ENCODE data around the gene HTR2C. TPM values are rescaled to one million over a fixed set of nuclear protein-coding genes. Genes with fewer than 3 reads are reported as not detected.

The HTR2C gene
- total RNA-seq (under 1 TPM; 0.12 to 0.31 TPM), polyA plus RNA-seq (ENCODE audit: insufficient read depth, low read depth, low replicate concordance) (0.08 TPM)
- long read RNA-seq, donor 1: 0 reads
- long read RNA-seq, donor 2: 0 reads

DNA sequence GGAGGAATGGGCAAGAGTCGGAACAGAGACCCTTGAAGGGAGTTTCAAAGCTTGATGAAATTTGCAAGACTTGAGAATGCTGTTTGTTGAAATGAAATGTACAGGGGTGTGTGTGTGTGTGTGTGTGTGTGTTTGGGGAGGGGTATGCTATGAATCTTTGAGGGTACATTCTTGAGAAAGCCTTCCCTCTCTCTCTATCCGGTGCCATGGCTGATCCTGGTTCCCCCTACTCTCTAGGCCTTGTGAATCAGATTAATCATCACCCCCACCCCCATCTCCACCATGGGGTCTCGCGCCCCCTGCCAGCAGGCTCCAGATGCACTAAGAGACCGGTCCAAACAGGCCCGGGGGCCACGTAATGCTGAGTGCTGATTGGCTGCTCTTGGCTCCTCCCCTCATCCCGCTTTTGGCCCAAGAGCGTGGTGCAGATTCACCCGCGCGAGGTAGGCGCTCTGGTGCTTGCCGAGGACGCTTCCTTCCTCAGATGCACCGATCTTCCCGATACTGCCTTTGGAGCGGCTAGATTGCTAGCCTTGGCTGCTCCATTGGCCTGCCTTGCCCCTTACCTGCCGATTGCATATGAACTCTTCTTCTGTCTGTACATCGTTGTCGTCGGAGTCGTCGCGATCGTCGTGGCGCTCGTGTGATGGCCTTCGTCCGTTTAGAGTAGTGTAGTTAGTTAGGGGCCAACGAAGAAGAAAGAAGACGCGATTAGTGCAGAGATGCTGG is at the start of gene HTR2C:
HTR2C (plus strand) TSS at position 441 of the 729 bp plus-strand sequence. CDS start 142,851 bp downstream, outside the sequence.
- no peaks in the 10 kb centered on the region for H3K36me3 ChIP-seq (ENCODE audit: low read depth, missing control alignments)
- 6 to 7% methylated on average over 12 to 34 of the region's 34 CpGs for WGBS, 2 donors
- H3K9me3 ChIP-seq: no peaks in the 10 kb centered on the region
- no peaks in the 10 kb centered on the region for H3K27me3 ChIP-seq
- no peak within 1 kb of the TSS for H3K27ac ChIP-seq
- no peak within 1 kb of the TSS for H3K4me3 ChIP-seq
- no peak for DNase-seq
- TF ChIP-seq POLR2A (IDR thresholded peaks at IDR 0.05): no peak
- TF ChIP-seq, protein P1, sequence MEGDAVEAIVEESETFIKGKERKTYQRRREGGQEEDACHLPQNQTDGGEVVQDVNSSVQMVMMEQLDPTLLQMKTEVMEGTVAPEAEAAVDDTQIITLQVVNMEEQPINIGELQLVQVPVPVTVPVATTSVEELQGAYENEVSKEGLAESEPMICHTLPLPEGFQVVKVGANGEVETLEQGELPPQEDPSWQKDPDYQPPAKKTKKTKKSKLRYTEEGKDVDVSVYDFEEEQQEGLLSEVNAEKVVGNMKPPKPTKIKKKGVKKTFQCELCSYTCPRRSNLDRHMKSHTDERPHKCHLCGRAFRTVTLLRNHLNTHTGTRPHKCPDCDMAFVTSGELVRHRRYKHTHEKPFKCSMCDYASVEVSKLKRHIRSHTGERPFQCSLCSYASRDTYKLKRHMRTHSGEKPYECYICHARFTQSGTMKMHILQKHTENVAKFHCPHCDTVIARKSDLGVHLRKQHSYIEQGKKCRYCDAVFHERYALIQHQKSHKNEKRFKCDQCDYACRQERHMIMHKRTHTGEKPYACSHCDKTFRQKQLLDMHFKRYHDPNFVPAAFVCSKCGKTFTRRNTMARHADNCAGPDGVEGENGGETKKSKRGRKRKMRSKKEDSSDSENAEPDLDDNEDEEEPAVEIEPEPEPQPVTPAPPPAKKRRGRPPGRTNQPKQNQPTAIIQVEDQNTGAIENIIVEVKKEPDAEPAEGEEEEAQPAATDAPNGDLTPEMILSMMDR (IDR thresholded peaks at IDR 0.05): no peak
- intact Hi-C loops (cut with DNase I; ENCODE audit: low total_unique reads): no loop called here
- H3K4me1 ChIP-seq: no peaks in the 10 kb centered on the region

GRCh38 chrX:114580336-114580735 is 3.5 kb upstream of the HTR2C start:
- Histone ChIP-seq H3K4me1 (no peaks in the 10 kb centered on the region), H3K9me3 (no peaks in the 10 kb centered on the region), H3K27me3 (no peaks in the 10 kb centered on the region), H3K4me3 (no peak overlapping the region), H3K36me3 (ENCODE audit: low read depth, missing control alignments) (no peaks in the 10 kb centered on the region), H3K27ac (no peak overlapping the region)
- TF ChIP-seq, protein P1 (IDR thresholded peaks at IDR 0.05): no peak
- TF ChIP-seq POLR2A (IDR thresholded peaks at IDR 0.05): no peak
- no peak for DNase-seq
- intact Hi-C loops (cut with DNase I; ENCODE audit: low total_unique reads): no loop called here
- WGBS, 2 donors: 15 to 24% methylated on average over 4 of the region's 4 CpGs

DNA sequence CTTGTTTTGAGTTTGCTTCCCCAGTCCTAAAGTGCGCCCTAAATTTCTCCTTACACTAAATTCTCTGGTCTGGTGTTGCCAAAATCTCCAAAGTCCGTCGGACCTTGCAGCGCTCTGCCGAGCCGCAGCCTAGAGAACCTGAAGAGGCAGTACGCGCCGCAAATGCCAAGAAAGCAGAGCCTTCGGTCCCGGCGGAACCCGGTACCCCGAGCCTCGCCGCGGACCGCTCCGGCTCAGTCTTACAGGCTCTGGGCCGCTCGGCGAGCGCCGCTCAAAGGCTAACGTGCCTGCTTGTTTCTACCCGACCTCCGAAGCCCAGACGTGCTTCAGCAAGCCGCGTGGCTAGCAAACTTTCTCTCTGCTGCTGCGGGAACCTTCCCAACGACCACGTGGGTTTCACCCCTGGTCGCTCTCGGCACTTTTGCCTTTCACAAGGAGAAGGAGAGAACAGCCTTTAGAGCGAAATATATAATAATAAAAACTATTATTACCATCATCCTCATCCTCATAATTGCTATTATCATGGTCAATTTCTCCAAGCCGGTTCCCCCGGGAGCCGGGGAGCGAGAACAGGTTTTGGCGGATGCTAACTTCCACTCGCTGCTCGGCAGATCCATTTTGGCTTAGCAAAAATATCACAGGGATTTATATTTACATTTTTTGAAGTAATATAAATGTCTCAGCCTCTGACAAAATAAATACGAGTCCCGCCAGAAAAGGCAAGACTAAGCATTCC is 2.2 kb upstream of the HTR2C start:
- H3K4me1 ChIP-seq: no peaks in the 10 kb centered on the region
- 2 to 3% methylated on average over 23 to 40 of the region's 45 CpGs for WGBS, 2 donors
- intact Hi-C loops (cut with DNase I; ENCODE audit: low total_unique reads): no loop called here
- no peak overlapping the region for H3K4me3 ChIP-seq
- TF ChIP-seq POLR2A (IDR thresholded peaks at IDR 0.05): no peak
- TF ChIP-seq, protein P1 (IDR thresholded peaks at IDR 0.05): no peak
- no peak for DNase-seq
- no peaks in the 10 kb centered on the region for H3K36me3 ChIP-seq (ENCODE audit: low read depth, missing control alignments)
- no peak overlapping the region for H3K27ac ChIP-seq
- no peaks in the 10 kb centered on the region for H3K27me3 ChIP-seq
- no peaks in the 10 kb centered on the region for H3K9me3 ChIP-seq

DNA sequence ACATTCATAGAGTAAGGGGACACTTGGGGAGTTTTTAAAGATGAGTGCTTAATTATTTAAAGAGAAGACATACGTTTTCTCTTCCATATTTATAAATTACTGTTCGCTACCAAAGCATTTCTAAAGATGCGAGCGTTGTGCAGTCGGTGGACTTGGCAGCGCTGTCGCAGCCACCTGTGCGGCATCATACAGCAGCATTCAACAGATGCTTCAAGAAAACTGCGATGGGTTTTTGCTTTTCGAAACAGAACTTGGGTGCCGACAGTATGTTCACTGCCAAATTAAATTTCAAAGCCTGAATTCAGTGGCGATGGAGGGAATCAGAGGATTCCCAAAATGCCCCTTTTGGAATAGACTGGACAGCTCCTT is 1.6 kb upstream of the HTR2C start:
- intact Hi-C loops (cut with DNase I; ENCODE audit: low total_unique reads): no loop called here
- Histone ChIP-seq H3K27ac (no peak overlapping the region), H3K4me3 (no peak overlapping the region), H3K27me3 (no peaks in the 10 kb centered on the region), H3K36me3 (ENCODE audit: low read depth, missing control alignments) (no peaks in the 10 kb centered on the region), H3K9me3 (no peaks in the 10 kb centered on the region), H3K4me1 (no peaks in the 10 kb centered on the region)
- TF ChIP-seq, protein P1 (IDR thresholded peaks at IDR 0.05): no peak
- no peak for TF ChIP-seq POLR2A (IDR thresholded peaks at IDR 0.05)
- WGBS, 2 donors: 8 to 13% methylated on average over 11 to 12 of the region's 12 CpGs
- DNase-seq: no peak

All from testis (tissue), 5 donors.